Measurements from ENCODE around the gene TRIM37.
A peak's percentile ranks its signal among the peaks of the same experiment; 100 is the strongest.

The TRIM37 gene

DNA sequence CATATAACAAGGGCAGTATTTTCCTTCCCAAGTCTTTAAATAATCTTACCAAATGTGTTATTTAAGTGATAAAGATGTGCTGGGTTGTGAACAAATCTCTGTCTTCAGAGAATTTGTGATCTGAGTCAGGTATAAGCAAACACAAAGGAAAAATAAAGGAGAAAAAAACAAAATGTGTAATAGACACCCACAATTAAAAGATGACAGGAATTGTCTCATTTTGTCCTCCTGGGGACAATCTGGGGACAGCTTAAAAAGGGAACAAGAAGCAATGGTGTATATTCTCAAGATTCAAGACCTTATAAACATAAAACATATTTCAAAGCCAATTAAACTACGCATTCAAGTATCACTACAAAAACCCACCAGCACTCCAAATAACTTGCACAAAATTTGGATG is 107.2 kb downstream of the TRIM37 start:
- no peak for FAIRE-seq

DNA sequence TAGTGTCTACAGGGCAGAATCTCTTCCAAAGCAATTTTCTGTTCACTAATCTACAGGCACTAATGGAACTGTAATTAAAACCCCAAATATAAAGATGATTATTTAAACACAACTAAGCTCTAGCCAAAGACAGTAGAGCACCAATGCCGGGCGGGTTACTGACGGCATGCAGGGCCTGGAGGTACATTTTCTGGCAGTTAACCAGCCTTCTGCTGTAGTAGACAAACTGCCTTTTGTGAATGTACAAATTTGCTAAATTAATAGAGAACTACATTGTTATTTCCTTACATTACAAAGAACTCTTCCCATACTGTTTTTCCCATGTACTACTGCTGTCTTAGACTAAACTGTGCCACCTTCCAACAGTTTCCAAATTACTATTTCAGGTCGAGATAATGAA is 107.8 kb downstream of the TRIM37 start:
- DNase-seq (ENCODE audit: insufficient read length, low spot score) (no peak), FAIRE-seq (peak; percentile 64)

More for the DNA sequence above, 107.2 kb downstream of the TRIM37 start:
- DNase-seq (ENCODE audit: insufficient read length, low spot score), result no peak

DNA sequence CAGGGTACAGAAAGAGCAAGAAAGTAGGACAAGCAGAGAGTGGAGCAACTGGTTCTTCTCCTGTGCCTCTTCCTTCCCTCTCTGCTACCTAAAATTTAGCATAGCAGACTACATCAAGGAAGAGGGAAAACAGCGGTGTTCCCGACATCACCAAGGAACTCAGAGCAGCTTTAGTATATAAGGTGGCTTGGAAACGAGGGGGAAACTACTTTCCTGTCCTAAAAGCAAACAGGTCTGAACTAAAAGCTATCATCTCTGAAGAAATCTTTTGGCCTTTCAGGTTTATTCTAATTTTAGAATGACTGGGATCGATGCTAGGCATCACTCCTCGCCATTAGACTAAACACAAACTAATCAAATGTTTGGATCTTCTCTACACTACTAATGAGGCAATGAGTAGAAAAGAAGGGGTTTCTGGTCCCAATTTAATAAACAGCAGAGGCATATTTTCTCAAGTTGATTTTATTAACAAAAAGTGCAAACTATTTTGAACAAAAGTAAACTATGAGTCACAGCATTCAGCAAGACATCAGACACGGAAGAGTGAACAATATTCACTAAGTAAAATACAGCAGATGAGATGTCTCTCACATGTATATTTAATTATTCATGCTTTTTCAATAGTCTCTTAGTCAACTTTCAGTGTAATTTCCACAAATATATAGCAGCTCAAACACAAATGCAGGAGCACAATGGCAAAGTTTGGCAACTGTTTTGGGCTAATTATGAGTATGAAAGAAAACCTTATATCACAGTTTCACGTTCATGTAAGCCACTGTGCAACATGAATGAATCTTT is 108.7 kb downstream of the TRIM37 start:
- no peak for DNase-seq (ENCODE audit: insufficient read length, low spot score)
- no peak for FAIRE-seq

DNA sequence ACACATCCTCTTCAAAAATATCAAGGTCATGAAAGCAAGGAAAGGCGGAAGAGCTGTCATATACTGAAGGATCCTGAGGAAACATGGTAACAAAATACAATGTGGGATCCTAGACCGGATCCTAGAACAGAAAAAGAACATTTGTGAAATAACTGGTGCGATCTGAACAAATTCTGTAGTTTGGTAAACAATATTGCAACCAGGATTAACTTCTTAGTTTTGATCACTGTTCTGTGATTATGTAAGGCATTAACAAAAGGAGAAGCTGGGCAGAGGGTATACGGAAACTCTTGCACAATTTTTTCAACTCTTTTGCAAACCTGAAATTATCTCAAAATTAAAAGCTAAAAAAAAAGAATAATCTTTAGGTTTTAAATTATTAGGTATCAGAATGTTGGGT is 109.7 kb downstream of the TRIM37 start:
- DNase-seq (ENCODE audit: insufficient read length, low spot score) (no peak), FAIRE-seq (no peak)

DNA sequence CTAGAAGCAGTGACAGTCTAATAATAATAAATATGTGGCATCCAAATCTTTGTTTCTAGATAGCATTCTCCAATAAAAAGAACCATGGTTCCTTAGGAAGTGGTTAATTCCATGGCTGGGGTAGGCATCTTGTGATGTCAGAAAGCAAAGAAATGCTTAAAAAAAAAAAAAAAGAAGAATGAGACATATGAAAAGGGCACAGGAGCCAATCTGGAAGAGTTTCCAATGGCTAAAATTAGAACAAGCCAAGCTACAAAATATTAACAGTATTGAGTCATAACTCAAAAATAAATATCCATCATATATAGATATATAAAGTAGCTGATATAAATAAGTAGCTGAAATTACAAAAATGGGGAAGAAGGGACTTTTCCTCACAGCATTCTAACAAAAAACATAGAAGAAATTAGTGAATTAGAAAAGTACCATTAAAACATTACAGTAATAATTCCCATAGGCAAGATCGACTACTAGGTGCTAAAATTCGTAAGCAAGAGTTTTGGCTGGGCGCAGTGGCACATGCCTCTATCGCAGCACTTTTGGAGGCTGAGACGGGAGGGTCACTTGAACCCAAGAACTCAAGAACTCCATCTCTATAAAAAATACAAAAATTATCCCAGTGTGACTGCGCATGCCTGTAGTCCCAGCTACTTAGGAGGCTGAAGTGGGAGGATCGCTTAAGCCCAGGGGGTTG is 111.3 kb downstream of the TRIM37 start:
- FAIRE-seq (no peak), DNase-seq (ENCODE audit: insufficient read length, low spot score) (no peak)

DNA sequence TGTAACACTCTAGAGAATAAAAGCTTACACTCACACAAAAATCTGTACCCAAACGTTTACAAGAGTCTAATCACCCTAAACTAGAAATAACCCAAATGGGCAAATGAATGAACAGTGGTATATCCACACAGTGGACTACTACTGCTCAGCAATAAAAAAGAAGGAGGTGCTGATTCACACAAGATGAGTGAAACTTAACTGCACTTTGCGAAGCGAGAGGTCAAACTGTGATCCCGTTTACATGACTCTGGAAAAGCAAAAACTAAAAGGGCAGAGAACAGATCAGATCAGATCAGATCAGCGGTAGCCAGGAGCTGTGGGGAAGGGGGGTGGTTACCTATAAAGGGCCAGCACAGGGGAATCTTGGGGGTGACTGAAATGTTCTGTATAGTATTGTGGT is 113.4 kb downstream of the TRIM37 start:
- FAIRE-seq (no peak), DNase-seq (ENCODE audit: insufficient read length, low spot score) (no peak)

DNA sequence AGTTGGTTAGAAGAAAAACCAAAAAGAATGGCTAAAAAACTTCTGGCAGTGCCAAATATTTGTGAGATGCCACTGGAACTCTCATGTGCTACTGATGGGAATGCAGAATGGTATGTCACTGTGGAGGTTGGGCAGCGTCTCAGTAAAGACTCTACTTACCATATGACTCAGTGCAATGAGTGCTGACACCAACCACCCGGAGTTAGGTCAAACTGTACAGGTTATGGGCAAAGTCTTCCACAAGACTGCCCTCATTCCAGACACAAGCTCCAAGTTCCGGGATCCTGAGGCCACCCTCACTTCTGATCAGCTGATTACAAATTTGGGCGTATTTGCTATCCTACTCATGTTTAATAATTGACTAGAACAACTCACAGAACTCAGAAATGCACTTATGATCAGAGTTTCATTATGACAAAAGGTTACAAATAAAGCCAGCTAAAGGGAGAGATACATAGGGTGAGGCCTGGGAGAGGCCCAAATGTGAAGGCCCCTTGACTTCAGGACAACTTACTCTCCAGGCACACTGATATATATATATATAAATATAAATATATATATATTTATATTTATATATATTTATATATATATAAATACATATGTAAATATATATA is 114.9 kb downstream of the TRIM37 start:
- peak; percentile 80 for FAIRE-seq
- DNase-seq (ENCODE audit: insufficient read length, low spot score), result peak; percentile 18

DNA sequence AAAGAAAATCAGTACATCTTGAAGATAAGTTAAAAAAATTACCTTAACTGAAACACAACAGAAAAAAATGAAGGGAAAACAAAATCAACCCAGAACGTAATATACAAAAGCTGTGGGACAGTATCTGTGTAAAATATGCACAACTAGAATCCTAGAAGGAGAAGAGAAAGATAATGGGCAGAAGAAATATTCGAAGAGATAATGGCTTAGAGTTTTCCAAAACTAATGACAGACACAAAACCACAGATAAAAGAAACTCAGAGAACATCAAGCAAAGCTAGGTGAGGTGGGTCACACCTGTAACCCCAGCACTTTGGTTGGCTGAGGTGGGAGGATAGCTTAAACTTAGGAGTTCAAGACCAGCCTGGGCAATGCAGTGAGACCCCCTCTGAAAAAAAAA is 117.1 kb downstream of the TRIM37 start:
- FAIRE-seq (no peak), DNase-seq (ENCODE audit: insufficient read length, low spot score) (no peak)

DNA sequence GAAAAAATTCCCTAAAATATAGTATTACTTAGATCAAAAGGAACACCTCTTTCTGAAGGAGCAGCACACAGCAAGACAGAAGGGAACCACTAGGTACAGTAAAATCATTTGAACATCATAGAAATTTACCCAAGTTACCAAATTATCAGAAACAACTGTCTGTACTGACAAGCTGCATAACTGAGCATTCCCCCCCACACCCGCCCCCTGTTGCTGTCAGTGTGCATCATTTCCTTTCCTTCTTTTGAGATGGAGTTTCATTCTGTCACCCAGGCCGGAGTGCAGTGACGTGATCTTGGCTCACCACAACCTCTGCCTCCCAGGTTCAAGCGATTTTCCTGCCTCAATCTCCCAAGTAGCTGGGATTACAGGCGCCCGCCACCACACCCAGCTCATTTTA is 120.7 kb downstream of the TRIM37 start:
- FAIRE-seq, result no peak

DNA sequence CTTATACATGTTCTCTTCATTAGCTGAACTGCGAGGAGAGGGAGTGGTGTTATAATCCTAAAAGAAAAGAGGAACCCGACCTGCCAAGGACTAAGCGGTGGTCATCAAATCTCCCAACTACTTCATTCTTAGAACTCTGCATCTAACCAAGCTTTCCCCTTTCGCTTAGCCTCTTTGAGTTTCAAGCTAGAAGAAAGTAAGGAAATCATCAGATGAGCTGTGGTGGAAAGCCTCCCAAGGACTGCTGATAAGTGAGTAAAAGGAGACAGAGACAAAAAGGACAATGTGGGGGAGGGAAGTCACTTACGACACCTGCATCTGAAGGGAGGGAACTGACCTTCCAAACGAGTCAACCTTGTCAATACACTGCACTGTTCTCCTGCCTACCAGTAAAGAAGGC is 121.3 kb downstream of the TRIM37 start:
- DNase-seq (ENCODE audit: insufficient read length, low spot score) (no peak), FAIRE-seq (no peak)

More for the DNA sequence above, 120.7 kb downstream of the TRIM37 start:
- DNase-seq (ENCODE audit: insufficient read length, low spot score), result no peak

DNA sequence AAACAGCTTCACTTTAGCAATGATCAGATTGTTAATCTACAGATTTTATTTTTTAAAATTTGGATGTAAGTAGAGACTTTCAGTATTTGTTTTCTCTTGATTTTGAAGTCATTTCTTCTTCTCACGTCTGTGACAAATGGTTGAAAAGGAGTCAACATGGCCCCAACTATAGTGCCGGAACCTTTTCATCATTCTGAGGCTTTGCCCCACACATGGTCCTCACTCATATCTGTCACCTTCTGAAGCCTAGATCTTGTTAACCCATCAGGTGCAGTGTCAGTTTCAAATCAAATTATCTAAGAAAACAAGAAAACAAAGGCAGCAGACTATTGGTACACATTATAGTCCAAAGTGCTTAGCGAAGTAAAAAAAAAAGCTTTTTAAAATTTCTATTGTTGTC is 124.1 kb downstream of the TRIM37 start:
- FAIRE-seq (no peak), DNase-seq (ENCODE audit: insufficient read length, low spot score) (no peak)

DNA sequence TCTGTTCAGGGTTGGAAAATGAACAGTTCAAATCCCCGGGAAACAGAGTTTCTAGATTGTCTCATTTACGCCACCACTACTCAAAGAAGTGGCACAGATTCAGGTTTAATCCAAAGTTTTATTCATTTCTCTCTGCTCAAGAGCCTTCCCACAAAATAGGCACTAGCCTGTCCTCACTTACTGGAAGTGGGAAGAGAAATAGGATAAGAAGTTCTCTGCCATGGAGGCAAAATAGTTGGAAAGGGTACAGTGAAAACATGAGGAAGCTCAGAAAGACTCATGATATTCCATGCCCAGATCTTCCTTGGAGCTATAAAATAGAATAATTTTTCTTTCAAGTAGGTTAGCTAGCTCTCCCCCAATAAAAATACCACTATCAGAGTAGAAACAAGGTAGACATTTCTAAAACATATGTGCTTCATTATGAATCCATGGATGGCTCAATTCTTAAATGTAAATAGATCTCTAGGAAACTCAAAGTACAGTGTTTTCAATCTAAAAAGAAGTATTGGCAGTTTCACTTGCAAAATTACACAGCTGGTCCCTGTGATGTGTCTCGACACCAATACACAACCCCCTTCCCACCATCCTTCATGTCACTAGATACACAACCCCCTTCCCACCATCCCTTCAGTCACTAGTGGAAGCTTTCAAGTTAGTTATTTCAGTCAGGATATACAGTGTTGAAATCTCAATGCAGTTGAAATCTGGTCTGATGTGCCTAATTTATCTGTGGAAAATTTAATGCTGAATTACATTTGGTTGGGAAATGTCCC is 125.8 kb downstream of the TRIM37 start:
- FAIRE-seq (no peak), DNase-seq (ENCODE audit: insufficient read length, low spot score) (no peak)

DNA sequence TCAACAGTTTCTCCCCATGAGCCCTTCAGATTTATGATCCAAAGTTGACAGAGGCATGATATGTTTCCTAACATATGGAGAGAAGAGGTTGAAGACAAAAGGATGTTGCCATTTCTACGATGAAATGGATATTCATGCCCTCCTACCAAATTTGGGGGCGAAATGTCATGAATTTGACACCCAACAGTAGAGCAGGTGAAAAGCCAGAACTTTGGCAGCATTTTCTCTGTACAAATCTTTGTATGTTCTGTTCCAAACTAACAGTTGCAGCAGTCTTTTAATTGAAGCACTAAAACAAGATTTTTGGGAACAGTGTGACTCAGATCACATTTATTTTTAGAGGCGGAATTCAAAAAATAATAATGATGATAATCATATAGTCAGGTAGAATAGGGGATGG is 130.1 kb downstream of the TRIM37 start:
- no peak for FAIRE-seq
- DNase-seq (ENCODE audit: insufficient read length, low spot score), result no peak

DNA sequence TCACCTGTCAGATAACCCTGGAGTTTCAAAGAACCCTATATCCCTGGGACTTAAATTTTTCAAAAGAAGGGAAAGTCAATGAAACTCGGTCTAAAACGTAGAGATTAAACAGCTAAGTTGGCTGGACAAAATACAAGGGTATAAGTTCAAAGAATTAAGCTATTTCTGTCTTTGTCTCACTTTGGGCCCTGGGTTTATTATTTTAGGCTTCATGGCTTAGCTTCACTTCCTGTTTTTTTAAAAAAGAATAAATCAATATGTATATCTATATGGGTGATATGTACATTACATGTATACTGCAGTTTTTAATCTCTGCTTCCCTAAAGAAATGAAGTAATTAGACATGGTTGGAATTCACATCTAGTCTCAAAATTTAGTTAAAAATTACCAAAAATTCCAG is 132.3 kb downstream of the TRIM37 start:
- FAIRE-seq (peak; percentile 42), DNase-seq (ENCODE audit: insufficient read length, low spot score) (no peak)

DNA sequence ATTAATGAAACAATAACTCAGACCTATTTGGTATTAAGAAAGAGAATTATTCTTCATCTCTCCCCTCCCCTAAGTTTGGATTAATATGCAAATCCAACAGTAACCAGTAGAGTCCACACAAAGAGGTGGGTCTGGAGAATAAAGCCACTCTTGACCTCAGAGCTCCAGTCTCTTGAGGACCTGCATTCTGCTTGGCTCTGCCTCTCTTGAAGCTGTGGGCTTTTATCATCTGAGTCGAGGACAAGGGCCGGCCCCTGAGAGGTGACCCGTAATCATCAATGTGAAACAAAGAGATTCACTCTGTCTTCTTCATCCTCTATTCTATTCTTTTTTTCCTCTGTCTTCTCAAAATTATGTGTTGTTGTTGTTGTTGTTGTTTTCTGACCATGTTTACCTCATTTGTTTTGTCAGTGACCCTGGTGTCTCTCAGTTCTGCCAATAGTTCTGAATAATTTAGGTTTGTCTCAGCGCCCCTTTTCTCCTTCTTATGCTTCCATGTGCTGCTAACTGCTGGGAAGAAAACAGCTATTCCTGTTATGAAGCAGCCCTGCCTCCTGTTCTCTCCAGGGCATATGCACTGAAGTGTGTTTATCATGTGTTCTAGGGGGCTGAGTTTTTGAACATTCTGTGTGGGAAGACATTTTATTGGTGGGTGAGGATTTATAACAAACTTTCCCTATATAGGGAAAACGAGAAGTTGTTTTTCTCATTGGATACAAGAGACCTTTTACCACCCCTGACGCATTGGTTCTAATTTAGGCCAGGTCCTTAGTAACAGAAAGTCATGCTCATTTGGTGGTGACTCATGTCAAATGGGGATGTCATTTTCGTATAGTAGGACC is 135.8 kb downstream of the TRIM37 start:
- no peak for DNase-seq (ENCODE audit: insufficient read length, low spot score)

DNA sequence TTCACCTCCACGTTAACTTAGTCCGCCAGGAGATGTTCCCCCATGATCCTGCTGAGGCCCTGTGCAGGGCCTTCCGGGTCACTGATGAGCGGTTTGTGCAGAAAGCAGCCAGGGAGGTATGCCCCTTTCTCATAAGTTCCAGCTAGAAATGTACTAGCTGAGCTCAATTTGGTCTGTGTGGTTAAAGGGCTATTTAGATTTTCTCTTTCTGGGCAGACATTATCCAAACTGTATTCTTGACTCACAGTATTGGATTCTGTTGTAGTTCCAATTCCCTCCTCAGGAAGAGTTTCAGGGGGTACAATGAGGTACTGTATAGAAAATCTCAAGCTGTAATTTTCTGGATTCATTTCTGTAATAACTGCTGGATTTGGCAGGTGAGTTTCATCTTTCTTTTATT is 137.1 kb downstream of the TRIM37 start:
- FAIRE-seq (no peak), DNase-seq (ENCODE audit: insufficient read length, low spot score) (no peak)

More for the DNA sequence above, 135.8 kb downstream of the TRIM37 start:
- no peak for FAIRE-seq

DNA sequence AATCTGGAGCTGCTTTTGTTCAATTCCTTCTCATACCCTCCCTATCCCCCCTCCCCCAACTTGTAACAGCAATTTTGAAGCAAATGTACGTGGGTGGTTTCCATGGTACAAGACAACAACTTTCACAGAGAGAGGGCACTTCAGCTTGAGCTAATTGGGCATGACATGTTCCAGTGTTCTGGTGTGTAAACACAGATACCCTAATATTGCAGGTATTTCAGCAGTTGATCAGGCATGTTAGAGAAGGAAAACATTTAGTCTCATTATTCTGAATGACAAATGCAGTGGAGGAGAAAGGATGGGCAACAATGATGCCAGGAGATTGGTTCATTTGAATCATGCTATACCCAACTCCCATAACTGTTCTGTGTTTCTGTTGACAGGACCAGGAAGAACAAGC is 137.5 kb downstream of the TRIM37 start:
- FAIRE-seq, result no peak
- no peak for DNase-seq (ENCODE audit: insufficient read length, low spot score)

DNA sequence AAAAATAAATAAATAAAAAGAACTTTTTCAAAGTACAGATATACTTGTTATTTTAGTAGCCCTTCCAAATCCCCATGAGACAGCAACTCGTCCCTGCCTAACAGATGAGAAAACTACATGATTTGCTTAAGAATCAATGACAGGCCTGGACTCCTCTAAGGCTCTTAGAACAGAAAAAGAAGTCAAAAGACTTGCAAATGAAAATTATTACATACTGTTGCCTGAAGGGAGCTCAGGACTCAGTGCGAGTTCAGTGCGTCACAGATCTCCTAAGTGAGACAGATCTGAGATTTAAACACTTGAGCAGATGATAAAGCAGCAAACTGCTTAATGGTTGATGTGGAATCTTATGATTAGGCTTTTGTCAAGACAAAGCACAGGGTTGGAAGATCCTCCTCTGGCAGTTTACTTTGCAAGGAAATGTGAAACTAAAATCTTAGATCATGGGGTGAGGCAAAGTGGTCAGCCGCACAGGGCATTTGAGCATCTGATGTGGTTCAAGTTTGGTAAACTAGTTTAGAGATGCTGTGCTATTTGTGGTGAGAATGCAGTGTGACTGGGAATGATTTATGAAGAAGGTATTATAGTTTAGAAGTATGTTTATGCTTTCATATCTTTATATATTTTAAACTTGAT is 138.1 kb downstream of the TRIM37 start:
- DNase-seq (ENCODE audit: insufficient read length, low spot score) (no peak), FAIRE-seq (peak; percentile 53)

DNA sequence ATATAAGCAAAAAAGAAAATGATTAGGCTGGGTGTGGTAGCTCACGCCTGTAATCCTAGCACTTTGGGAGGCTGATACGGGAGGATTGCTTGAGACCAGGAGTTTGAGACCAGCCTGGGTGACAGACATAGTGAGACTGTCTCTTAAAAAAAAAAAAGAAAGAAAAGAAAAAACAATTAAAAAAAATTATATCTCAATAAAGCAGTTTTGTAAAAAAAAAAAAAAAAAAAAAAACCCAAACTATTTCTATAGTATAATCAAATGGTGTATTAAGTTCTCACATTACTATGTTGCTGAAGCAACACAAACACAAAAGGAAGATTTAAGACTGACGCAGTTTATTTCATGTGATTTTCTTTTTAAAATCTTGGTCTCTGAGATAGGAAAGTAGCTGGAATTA is 140.5 kb downstream of the TRIM37 start:
- no peak for DNase-seq (ENCODE audit: insufficient read length, low spot score)
- no peak for FAIRE-seq

DNA sequence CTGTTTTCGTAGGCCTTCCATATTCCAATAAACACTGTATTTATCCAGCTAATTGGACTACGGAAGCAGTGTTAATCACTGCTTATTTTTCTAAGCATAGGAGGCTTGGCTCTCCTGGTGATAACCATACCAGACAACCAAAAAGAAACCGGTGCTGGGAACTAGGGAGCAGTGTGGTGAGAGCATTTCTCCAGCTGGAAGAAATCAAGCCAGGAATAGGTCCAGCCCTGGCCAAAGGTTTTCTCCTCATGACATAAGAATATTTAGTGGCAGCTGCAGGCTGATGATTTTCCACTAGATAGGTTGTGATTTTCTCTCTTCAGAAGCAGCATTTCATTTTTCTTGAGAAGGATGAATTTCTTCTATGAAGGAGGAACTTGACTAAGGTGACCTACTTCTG is 141.5 kb downstream of the TRIM37 start:
- DNase-seq (ENCODE audit: insufficient read length, low spot score) (no peak), FAIRE-seq (no peak)
